Trophoblast cell (in vitro differentiated cells and primary cell): Measurements from ENCODE around the gene ABHD16A.

Experiments
- DNase-seq, 2 donors: peaks; one replicate each; pipeline ENCODE4 v3.0.0-alpha.2; 2016
- H2AFZ ChIP-seq: 2 replicates; pipeline ENCODE4 v1.6.1; 2013; ENCODE audit warnings: low read length, moderate library complexity, mild to moderate bottlenecking; ENCODE audit not compliant: insufficient read depth, poor library complexity
- H2AK5ac ChIP-seq: 2 replicates; pipeline ENCODE4 v1.6.1; 2013; ENCODE audit warnings: mild to moderate bottlenecking, low read length
- H2BK120ac ChIP-seq: 2 replicates; pipeline ENCODE4 v1.6.1; 2013; ENCODE audit warnings: low read length, mild to moderate bottlenecking, moderate library complexity; ENCODE audit not compliant: insufficient read depth, poor library complexity
- H2BK12ac ChIP-seq: 2 replicates; pipeline ENCODE4 v1.6.1; 2013; ENCODE audit warnings: mild to moderate bottlenecking, low read length, moderate library complexity
- H2BK5ac ChIP-seq: 2 replicates; pipeline ENCODE4 v1.6.1; 2013; ENCODE audit warnings: low read length, low read depth, moderate library complexity, mild to moderate bottlenecking; ENCODE audit not compliant: poor library complexity
- H3K14ac ChIP-seq: 2 replicates; pipeline ENCODE4 v1.6.1; 2013; ENCODE audit warnings: mild to moderate bottlenecking, low read length
- H3K18ac ChIP-seq: 2 replicates; pipeline ENCODE4 v1.6.1; 2013; ENCODE audit warnings: mild to moderate bottlenecking, low read length
- H3K23ac ChIP-seq: 2 replicates; pipeline ENCODE4 v1.6.1; 2013; ENCODE audit warnings: low read length
- H3K27ac ChIP-seq: 2 replicates; pipeline ENCODE4 v1.5.1; 2013; ENCODE audit warnings: low read depth, mild to moderate bottlenecking, inconsistent platforms, low read length, moderate library complexity
- H3K27me3 ChIP-seq: 2 replicates; pipeline ENCODE4 v1.6.1; 2013; ENCODE audit warnings: inconsistent platforms, mild to moderate bottlenecking, low read length, moderate library complexity; ENCODE audit not compliant: insufficient read depth
- H3K36me3 ChIP-seq, 2 experiments: 1 replicate in 1 of 2; 2 replicates in 1 of 2; pipeline ENCODE4 v1.6.1; 2013; ENCODE audit warnings: low read length in 2 of 2, mild to moderate bottlenecking in 2 of 2, moderate library complexity in 1 of 2; ENCODE audit not compliant: insufficient read depth in 2 of 2, control insufficient read depth in 1 of 2
- H3K4ac ChIP-seq: 2 replicates; pipeline ENCODE4 v1.6.1; 2013; ENCODE audit warnings: low read depth, mild to moderate bottlenecking, low read length, moderate library complexity
- H3K4me1 ChIP-seq, 2 experiments: 1 replicate in 1 of 2; 2 replicates in 1 of 2; pipeline ENCODE4 v1.6.1; 2013; ENCODE audit warnings: low read length in 2 of 2, mild to moderate bottlenecking in 2 of 2, moderate library complexity in 1 of 2; ENCODE audit not compliant: insufficient read depth in 2 of 2, control insufficient read depth in 1 of 2
- H3K4me2 ChIP-seq: 2 replicates; pipeline ENCODE4 v1.6.1; 2013; ENCODE audit warnings: inconsistent platforms, mild to moderate bottlenecking, low read length, moderate library complexity
- H3K4me3 ChIP-seq: 2 replicates; pipeline ENCODE4 v1.5.1; 2013; ENCODE audit warnings: mild to moderate bottlenecking, low read depth, low read length, inconsistent platforms
- H3K79me1 ChIP-seq: one replicate; pipeline ENCODE4 v1.6.1; 2013; ENCODE audit warnings: low read length
- H3K79me2 ChIP-seq: 2 replicates; pipeline ENCODE4 v1.6.1; 2013; ENCODE audit warnings: low read length, mild to moderate bottlenecking; ENCODE audit not compliant: control insufficient read depth, insufficient read depth, poor library complexity
- H3K9ac ChIP-seq: 2 replicates; pipeline ENCODE4 v1.6.1; 2013; ENCODE audit warnings: mild to moderate bottlenecking, low read length
- H3K9me3 ChIP-seq: 2 replicates; pipeline ENCODE4 v1.6.1; 2013; ENCODE audit warnings: low read depth, mild to moderate bottlenecking, control low read depth, inconsistent platforms, low read length; ENCODE audit not compliant: insufficient read depth
- H4K12ac ChIP-seq: 2 replicates; pipeline ENCODE4 v1.6.1; 2013; ENCODE audit warnings: low read depth, mild to moderate bottlenecking, low read length, moderate library complexity
- H4K8ac ChIP-seq: 2 replicates; pipeline ENCODE4 v1.6.1; 2013; ENCODE audit warnings: low read depth, mild to moderate bottlenecking, low read length, moderate library complexity
- H4K91ac ChIP-seq: one replicate; pipeline ENCODE4 v1.6.1; 2013; ENCODE audit warnings: low read depth, mild to moderate bottlenecking, low read length, moderate library complexity
- WGBS: extraction: QIAGEN DNeasy Blood & Tissue Kit; methylation state at CpG from one replicate; pipeline ENCODE4 v1.1.7; 2013; ENCODE audit warnings: missing lambda C conversion rate; ENCODE audit not compliant: insufficient read length, insufficient coverage; ENCODE audit errors: extremely low coverage; 5-methylcytosine and 5-hydroxymethylcytosine counted together

The ABHD16A gene

GRCh38 chr6:31733734-31734133 is 30.6 kb upstream of the ABHD16A start:
- H4K8ac ChIP-seq, result no peak overlapping the region
- H3K4me1 ChIP-seq, result peaks cover 23 to 25% of the 10 kb centered on the region in 2 experiments
- no peak overlapping the region for H2BK120ac ChIP-seq
- peak overlapping the region; percentile 89 for H3K4me2 ChIP-seq
- no peak overlapping the region for H3K23ac ChIP-seq
- H4K12ac ChIP-seq, result no peak overlapping the region
- H3K14ac ChIP-seq, result no peak overlapping the region
- H2AK5ac ChIP-seq, result no peak overlapping the region
- no peaks in the 10 kb centered on the region for H3K9me3 ChIP-seq
- no peak overlapping the region for H3K27ac ChIP-seq
- no peak overlapping the region for H3K4me3 ChIP-seq
- DNase-seq, result no peak
- peaks cover 27 to 34% of the 10 kb centered on the region in 2 experiments for H3K36me3 ChIP-seq
- no peak overlapping the region for H2BK12ac ChIP-seq
- no peaks in the 10 kb centered on the region for H3K27me3 ChIP-seq
- no peak overlapping the region for H4K91ac ChIP-seq
- H3K79me2 ChIP-seq, result peaks cover 28% of the 10 kb centered on the region
- no CpG with 5 or more reads among the region's 4 CpGs for WGBS
- H2BK5ac ChIP-seq, result no peak overlapping the region
- peak overlapping the region; percentile 56 for H3K4ac ChIP-seq
- H2AFZ ChIP-seq, result no peak overlapping the region
- H3K9ac ChIP-seq, result peak overlapping the region; percentile 28
- peaks cover 42% of the 10 kb centered on the region for H3K79me1 ChIP-seq
- no peak overlapping the region for H3K18ac ChIP-seq

GRCh38 chr6:31732029-31732428 is 28.9 kb upstream of the ABHD16A start:
- Histone ChIP-seq H3K4me1 (peaks cover 19% of the 10 kb centered on the region in 2 experiments), H4K8ac (no peak overlapping the region), H3K79me2 (peaks cover 29% of the 10 kb centered on the region), H2BK12ac (no peak overlapping the region), H2BK120ac (no peak overlapping the region), H4K12ac (no peak overlapping the region), H2AK5ac (no peak overlapping the region), H3K36me3 (peaks cover 42 to 51% of the 10 kb centered on the region in 2 experiments), H4K91ac (no peak overlapping the region), H3K23ac (no peak overlapping the region), H2BK5ac (no peak overlapping the region), H3K27me3 (no peaks in the 10 kb centered on the region), H3K18ac (no peak overlapping the region), H3K79me1 (peaks cover 31% of the 10 kb centered on the region), H3K27ac (no peak overlapping the region), H2AFZ (no peak overlapping the region), H3K9me3 (no peaks in the 10 kb centered on the region), H3K14ac (no peak overlapping the region), H3K4me2 (no peak overlapping the region), H3K4ac (no peak overlapping the region), H3K9ac (no peak overlapping the region), H3K4me3 (no peak overlapping the region)
- WGBS, result no CpG with 5 or more reads among the region's 3 CpGs
- DNase-seq, result no peak

DNA sequence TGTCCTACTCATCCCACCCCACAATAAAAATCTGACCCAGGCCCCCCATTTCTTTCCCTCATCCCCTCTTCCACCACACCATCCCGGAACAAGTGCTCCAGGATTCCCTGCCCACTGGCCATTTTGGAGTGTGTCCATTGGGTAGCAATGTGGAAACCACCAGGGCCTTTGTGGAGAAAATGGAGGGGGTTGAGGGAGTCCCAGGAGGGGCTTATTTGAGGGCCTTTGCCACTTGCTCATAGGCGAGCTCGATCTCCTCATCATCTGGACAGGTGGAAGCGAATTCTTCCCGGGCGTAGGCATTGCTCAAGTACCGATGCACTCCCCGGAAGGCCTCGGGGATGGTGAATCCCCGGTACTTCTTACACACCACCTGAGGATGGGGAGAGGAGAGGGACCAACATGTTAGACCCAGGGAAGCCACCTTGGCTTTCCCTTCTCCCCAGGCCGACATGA is 27.5 kb upstream of the ABHD16A start:
- Histone ChIP-seq H3K18ac (no peak overlapping the region), H3K27me3 (no peaks in the 10 kb centered on the region), H3K23ac (no peak overlapping the region), H3K36me3 (peaks cover 45 to 63% of the 10 kb centered on the region in 2 experiments), H2BK12ac (no peak overlapping the region), H3K79me1 (peaks cover 20% of the 10 kb centered on the region), H2BK5ac (no peak overlapping the region), H4K8ac (no peak overlapping the region), H3K4me1 (peaks cover 14% of the 10 kb centered on the region in 2 experiments), H3K27ac (peak overlapping the region; percentile 95), H2BK120ac (no peak overlapping the region), H3K14ac (no peak overlapping the region), H3K79me2 (peaks cover 22% of the 10 kb centered on the region), H2AFZ (no peak overlapping the region), H3K4ac (no peak overlapping the region), H4K91ac (no peak overlapping the region), H3K9ac (no peak overlapping the region), H2AK5ac (no peak overlapping the region), H4K12ac (no peak overlapping the region), H3K4me3 (no peak overlapping the region), H3K9me3 (no peaks in the 10 kb centered on the region), H3K4me2 (peak overlapping the region; percentile 43)
- WGBS, result no CpG with 5 or more reads among the region's 11 CpGs
- DNase-seq, result peak in 1 of 2 donors; percentile 23

DNA sequence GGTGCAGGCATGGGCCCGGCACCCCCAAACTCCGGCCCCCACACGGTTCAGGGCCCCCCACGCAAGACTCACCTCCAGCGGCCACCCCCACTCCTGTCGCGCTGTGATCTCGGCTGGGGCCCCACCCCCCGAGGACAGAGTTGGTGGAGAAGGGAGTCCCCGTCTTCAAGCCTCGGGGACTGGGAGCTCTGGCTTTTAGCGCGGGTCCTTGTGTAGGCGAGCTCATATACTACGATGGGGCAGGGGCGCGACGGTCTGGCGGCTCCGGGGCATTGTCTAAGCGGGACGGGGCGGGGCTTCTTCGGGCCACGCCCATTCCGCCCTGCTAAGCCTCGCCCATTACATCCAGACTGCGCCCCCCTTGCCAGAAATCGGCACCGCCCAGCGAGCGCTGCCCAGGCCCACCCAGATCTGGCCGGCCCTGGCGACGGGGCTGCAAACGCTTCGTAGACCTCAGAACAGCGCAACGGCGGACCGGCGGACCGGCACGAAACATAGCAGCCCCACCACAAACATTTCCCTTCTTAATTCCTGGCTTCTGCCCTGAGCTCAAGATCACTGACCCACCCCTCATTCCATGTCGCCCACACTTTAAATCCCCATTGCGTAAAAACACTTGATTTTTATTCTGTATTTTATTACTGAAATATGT is 27.0 kb upstream of the ABHD16A start:
- peak overlapping the region; percentile 98 for H3K18ac ChIP-seq
- peaks cover 45 to 64% of the 10 kb centered on the region in 2 experiments for H3K36me3 ChIP-seq
- H2BK120ac ChIP-seq, result peak overlapping the region; percentile 96
- H3K79me2 ChIP-seq, result peaks cover 16% of the 10 kb centered on the region
- peak overlapping the region; percentile 93 for H3K9ac ChIP-seq
- peak overlapping the region; percentile 98 for H3K14ac ChIP-seq
- no peak overlapping the region for H3K23ac ChIP-seq
- peak overlapping the region; percentile 91 for H3K4me3 ChIP-seq
- H3K4me1 ChIP-seq, result peaks cover 14% of the 10 kb centered on the region in 2 experiments
- no peak overlapping the region for H2BK12ac ChIP-seq
- peak overlapping the region; percentile 65 for H3K4me2 ChIP-seq
- peak overlapping the region; percentile 96 for H2AFZ ChIP-seq
- peak overlapping the region; percentile 95 for H2AK5ac ChIP-seq
- H2BK5ac ChIP-seq, result peak overlapping the region; percentile 97
- H4K12ac ChIP-seq, result peak overlapping the region; percentile 89
- DNase-seq, result peak; percentile 65 to 77
- H3K4ac ChIP-seq, result peak overlapping the region; percentile 93
- H3K27ac ChIP-seq, result peak overlapping the region; percentile 95
- H4K91ac ChIP-seq, result peak overlapping the region; percentile 99
- peaks cover 15% of the 10 kb centered on the region for H3K79me1 ChIP-seq
- no peaks in the 10 kb centered on the region for H3K27me3 ChIP-seq
- peak overlapping the region; percentile 98 for H4K8ac ChIP-seq
- no CpG with 5 or more reads among the region's 46 CpGs for WGBS
- H3K9me3 ChIP-seq, result no peaks in the 10 kb centered on the region
